ENCODE results near the gene PRKN.

PRKN gene

DNA sequence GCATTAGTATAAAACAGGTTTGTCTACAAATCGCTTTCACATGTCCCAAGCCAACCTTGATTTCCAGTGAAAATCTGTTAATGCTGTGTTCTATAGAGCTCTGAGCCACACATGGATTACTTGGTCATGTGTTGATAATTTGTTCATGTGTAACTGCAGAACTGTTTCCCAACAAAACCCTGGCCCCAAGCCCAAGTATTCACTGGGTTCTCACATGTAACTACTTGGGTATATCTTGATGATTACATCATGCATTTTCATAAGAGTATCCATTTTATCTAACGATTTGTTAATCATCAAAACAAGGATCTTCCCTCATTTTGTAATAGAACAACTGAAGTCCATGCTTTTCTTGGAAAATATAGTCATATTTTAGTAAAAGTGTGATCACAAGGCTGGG, 657.6 kb downstream of the PRKN start:
- in situ Hi-C loops (cut with MboI; ENCODE audit: low pct_unique_long_range_greater_than_20kb, low sequenced_read_pairs, unreplicated experiment): no loop called here
- TF ChIP-seq, protein P1, sequence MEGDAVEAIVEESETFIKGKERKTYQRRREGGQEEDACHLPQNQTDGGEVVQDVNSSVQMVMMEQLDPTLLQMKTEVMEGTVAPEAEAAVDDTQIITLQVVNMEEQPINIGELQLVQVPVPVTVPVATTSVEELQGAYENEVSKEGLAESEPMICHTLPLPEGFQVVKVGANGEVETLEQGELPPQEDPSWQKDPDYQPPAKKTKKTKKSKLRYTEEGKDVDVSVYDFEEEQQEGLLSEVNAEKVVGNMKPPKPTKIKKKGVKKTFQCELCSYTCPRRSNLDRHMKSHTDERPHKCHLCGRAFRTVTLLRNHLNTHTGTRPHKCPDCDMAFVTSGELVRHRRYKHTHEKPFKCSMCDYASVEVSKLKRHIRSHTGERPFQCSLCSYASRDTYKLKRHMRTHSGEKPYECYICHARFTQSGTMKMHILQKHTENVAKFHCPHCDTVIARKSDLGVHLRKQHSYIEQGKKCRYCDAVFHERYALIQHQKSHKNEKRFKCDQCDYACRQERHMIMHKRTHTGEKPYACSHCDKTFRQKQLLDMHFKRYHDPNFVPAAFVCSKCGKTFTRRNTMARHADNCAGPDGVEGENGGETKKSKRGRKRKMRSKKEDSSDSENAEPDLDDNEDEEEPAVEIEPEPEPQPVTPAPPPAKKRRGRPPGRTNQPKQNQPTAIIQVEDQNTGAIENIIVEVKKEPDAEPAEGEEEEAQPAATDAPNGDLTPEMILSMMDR (IDR thresholded peaks at IDR 0.05; ENCODE audit: extremely low read depth, insufficient read depth, missing control alignments): no peak
- DNase-seq (ENCODE audit: low spot score): no peak

DNA sequence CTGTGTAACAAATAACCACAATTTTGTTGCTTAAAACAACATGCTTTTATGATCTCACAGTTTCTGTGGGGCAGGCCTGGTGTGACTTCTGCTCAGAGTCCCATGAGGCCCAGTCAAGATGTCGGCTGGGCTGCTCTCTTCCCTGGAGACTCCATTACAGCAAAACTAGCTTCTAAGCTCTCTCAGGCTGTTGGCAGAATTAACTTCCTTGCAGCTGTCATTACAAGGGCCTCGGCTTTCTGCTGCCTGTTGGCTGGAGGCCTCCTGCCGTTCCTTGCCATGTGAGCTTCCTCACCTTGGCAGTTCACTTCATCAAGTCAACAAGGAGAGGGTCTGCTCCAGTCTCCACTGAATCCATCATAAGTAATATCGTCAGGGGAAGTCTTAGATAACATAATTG, 659.2 kb downstream of the PRKN start:
- no peak for DNase-seq (ENCODE audit: low spot score)
- in situ Hi-C loops (cut with MboI; ENCODE audit: low pct_unique_long_range_greater_than_20kb, low sequenced_read_pairs, unreplicated experiment): no loop called here
- TF ChIP-seq, protein P1 (IDR thresholded peaks at IDR 0.05; ENCODE audit: extremely low read depth, insufficient read depth, missing control alignments): no peak

DNA sequence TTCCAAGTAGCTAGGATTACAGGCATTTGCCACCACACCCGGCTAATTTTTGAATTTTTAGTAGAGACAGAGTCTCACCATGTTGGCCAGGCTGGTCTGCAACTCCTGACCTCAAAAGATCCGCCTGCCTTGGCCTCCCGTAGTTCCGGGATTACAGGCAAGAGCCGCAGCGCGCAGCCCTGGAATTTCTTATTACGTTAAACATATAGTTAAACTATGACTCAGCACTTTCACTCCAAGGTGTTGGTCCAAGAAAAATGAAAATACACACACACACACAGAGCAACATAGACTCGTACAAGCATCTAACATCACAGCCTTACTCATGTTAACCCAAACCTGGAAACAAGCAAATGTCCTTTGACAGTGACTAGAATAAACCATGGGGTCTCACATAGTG, 663.9 kb downstream of the PRKN start:
- in situ Hi-C loops (cut with MboI; ENCODE audit: low pct_unique_long_range_greater_than_20kb, low sequenced_read_pairs, unreplicated experiment): no loop called here
- no peak for DNase-seq (ENCODE audit: low spot score)
- TF ChIP-seq, protein P1 (IDR thresholded peaks at IDR 0.05; ENCODE audit: extremely low read depth, insufficient read depth, missing control alignments): no peak

- TF ChIP-seq, protein P1 (IDR thresholded peaks at IDR 0.05; ENCODE audit: extremely low read depth, insufficient read depth, missing control alignments): no peak
- in situ Hi-C loops (cut with MboI; ENCODE audit: low pct_unique_long_range_greater_than_20kb, low sequenced_read_pairs, unreplicated experiment): no loop called here
- DNase-seq (ENCODE audit: low spot score): no peak
These were observed 669.2 kb downstream of the PRKN start for GRCh38 chr6:162058281-162058875.

DNA sequence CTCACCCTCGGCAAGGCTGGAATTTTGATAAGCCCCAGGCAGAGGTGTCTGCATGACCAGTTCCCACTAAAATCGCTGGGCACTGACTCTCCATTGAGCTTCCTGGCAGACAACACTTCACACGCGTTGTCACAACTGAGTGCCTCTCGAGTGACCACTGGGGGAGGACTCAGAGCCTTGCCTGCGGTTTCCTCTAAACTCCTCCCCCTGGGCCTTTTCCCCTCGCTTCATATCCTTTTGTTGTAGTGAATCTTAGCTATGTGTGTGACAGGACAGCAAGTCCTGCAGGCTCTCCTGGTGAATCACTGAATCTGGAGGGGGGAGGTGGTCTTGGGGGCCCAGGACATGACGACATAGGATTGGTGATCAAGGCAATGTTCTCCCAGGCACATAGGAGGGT, 670.8 kb downstream of the PRKN start:
- no peak for DNase-seq (ENCODE audit: low spot score)
- in situ Hi-C loops (cut with MboI; ENCODE audit: low pct_unique_long_range_greater_than_20kb, low sequenced_read_pairs, unreplicated experiment): no loop called here
- TF ChIP-seq, protein P1 (IDR thresholded peaks at IDR 0.05; ENCODE audit: extremely low read depth, insufficient read depth, missing control alignments): no peak

- TF ChIP-seq, protein P1 (IDR thresholded peaks at IDR 0.05; ENCODE audit: extremely low read depth, insufficient read depth, missing control alignments): no peak
- in situ Hi-C loops (cut with MboI; ENCODE audit: low pct_unique_long_range_greater_than_20kb, low sequenced_read_pairs, unreplicated experiment): no loop called here
- no peak for DNase-seq (ENCODE audit: low spot score)
These were observed 671.5 kb downstream of the PRKN start for GRCh38 chr6:162056061-162056460.

GRCh38 chr6:162055365-162055764, 672.2 kb downstream of the PRKN start:
- TF ChIP-seq, protein P1 (IDR thresholded peaks at IDR 0.05; ENCODE audit: extremely low read depth, insufficient read depth, missing control alignments): no peak
- no peak for DNase-seq (ENCODE audit: low spot score)
- in situ Hi-C loops (cut with MboI; ENCODE audit: low pct_unique_long_range_greater_than_20kb, low sequenced_read_pairs, unreplicated experiment): no loop called here
